Subcutaneous adipose tissue (tissue), 4 donors: ENCODE measurements around the gene PPP2R5B. TPM values are rescaled to one million over a fixed set of nuclear protein-coding genes. Genes with fewer than 3 reads are reported as not detected.

Experiments
- CTCF ChIP-seq: fragments of 450-650 bp; IDR thresholded peaks from one replicate; pipeline ENCODE4 v1.5.1; 2016; ENCODE audit warnings: low read depth, mild to moderate bottlenecking, control low read depth, antibody characterized with exemption, moderate library complexity
- total RNA-seq, 4 donors: library from RNA; depleted of rRNA; stranded (reverse); fragments of >200 nt; gene quantifications; one replicate each; pipeline ENCODE4 v1.1.0, GENCODE V29; 2016

PPP2R5B gene
- total RNA-seq, 4 donors from 2014 or later: 8.8 to 19.8 (median 14.3) TPM

- TF ChIP-seq CTCF: no peak
Observed at GRCh38 chr11:64894812-64895452, 29.6 kb upstream of the PPP2R5B start.

GRCh38 chr11:64896448-64897022, 28.0 kb upstream of the PPP2R5B start:
- TF ChIP-seq CTCF: no peak

DNA sequence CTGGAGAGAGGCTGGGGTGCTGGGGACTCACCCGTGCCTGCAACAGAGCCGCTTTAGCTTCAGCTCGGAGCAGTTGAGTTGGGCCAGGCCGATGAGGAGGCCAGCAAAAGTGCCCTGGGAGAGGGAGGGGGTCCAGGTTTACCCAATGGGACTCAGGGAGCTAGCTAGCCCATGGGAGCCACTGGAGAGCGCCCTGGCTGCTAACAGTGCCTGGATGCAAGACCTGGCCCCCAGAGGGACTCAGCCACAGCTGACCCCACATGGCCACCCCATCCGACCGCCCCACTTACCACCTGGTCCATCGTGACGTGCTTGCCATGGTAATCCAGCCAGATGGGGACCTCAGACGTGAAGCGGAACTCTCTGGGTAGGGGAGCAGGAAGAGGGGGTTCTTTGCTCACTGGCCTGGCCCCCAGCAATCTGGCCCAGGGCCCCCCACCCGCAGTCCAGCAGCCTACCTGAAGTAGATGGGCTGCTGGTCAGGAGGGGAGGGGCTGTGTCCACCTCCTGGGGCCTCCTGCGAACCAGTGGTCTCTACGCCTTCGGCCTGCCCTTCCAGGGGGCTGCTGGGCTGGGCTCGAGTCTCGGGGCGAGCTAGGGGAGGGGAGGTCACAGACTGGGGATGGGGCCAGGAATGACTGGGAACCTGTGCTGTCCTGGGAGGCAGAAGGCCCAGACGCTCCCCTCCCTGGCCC, 27.0 kb upstream of the PPP2R5B start:
- TF ChIP-seq CTCF: no peak

- TF ChIP-seq CTCF: no peak
Observed at GRCh38 chr11:64898076-64898445, 26.4 kb upstream of the PPP2R5B start.

- no peak for TF ChIP-seq CTCF
Observed at GRCh38 chr11:64898541-64898940, 25.9 kb upstream of the PPP2R5B start.

DNA sequence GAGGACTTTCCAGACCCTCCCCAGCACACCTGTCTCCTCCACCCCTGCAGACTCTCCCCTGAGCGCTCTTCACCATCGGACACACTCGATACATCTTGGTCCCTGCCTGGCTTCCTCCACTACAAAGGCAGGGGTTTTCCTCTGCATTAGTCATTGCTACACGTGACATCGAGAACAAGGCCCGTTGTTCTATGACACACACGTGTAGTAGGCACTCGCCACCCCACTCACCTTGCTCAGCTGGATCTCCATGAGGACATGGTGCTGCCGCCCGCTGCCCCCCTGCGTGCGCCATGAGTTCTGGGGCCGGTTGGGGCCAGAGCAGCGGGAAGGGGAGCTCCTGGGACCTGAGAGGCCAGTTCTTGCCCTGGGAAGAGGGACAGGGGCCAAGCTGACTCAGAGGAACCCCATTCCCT, 24.2 kb upstream of the PPP2R5B start:
- TF ChIP-seq CTCF: no peak

GRCh38 chr11:64900774-64901173, 23.7 kb upstream of the PPP2R5B start:
- TF ChIP-seq CTCF: no peak
